NCI-H187 treated with DMSO at 0.1 percent for 48 hours (cell line): ENCODE results near the gene QPCTL.

Experiments used
- DNase-seq: peaks from one replicate; lab custom pipeline; 2025; lab: John Stamatoyannopoulos, UW

The QPCTL gene

GRCh38 chr19:45692187-45693105 is at the start of gene QPCTL:
Gene QPCTL, plus strand, starts transcription at chr19:45692666. Its CDS starts 38 bp downstream, at chr19:45692704.
- peak; percentile 100 for DNase-seq

- DNase-seq: peak; percentile 51
Measured at GRCh38 chr19:45643024-45643926, 49.2 kb upstream of the QPCTL start.

DNA sequence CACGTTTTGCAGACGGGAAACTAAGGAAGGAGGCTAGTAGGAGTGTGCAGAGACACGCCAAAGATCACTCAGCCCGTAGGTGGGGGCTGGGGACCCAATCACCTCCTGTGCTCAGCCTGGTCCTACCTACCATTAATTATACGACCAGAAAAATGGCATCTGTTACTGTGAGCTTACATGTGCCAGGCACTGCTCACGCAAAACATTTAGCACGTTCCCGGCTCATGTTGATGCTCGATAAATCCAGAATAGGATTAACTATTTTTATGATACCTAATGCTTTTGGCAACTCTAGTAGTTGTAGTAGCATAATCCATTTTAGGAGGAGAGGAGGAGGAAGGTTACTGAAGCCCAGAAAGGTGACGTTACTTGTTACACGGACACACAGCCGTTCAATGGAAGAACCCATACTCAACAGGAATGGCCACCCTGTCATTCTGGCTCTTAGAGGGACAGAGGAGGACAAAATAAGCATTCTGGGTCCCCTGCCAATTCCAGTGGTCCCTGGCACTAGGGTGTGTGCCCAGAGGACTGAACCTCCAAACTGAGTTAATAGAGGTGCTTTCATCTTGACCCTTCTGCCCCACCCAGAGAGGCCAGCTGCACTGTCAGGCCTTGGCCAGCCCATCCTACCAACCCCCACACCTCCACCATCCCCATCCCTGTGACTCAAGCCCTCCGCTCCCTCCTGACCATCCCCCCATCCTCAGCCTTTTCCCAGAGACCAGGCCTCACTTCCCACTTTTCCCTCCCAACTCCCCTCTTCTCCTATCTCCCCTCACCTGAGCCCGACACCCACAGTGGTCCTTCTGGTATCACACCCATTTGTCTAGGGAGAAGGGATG is 48.3 kb upstream of the QPCTL start:
- no peak for DNase-seq

DNA sequence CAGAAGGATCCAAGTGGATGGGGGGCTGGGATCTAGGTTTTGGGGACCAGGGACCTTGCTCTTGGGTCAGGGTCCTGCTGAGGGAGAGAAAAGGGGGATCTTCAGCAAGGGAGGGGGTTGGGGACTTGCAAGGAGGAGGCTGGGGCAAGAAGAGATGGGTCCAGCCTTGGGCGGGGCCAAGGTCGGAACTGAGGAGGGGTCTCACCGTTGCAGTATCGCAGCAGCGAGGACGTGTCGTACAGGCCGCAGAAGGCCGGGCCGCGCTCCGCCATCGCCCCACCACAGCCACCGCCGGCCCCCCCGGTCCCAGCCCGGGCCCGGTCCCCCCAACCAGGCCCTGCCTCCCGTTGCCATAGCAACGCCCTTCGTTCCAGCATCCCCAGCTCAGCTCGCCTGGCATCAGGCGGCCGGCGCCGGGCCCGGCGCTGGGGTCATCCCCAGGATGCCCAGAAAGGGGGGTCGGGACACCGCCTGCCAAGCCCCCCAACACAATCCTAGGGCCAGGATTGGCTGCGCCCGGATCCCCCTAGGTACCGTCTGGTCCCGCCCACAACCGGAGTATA is 47.3 kb upstream of the QPCTL start:
- no peak for DNase-seq

DNA sequence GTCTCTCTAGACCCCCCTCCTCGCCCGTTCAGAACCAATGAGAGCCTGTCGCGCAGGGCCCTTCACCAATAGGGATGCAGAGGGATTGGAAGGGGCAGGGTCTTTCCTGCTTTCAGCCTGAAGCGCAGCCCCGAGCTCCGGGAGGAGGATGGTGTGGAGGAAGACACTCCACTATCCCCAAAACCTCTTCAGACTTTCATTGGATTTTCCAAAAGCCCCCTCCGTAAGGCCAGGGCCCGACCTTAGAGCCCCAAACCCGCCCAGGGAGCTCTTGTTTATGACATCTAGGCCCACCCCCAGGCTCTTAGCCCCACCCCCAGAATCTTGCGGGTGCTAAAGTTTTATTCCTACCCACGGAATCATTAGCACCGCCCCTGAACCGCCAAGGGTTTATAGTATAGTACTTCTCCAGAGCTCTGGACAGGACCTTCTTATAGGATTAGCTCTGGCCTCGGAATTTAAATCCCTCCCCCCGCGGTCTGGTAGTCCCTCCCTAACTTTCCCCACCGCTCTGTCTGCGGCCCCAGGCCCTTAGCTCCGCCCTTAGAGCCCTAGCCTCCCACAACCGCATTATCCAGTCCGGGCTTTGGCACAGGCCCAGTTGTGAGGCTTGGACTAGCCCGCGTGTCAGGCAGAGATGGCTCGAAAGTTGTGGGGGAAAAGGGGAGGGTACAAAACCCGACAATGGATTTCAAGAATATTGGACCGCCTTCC is 46.7 kb upstream of the QPCTL start:
- peak; percentile 31 for DNase-seq

DNA sequence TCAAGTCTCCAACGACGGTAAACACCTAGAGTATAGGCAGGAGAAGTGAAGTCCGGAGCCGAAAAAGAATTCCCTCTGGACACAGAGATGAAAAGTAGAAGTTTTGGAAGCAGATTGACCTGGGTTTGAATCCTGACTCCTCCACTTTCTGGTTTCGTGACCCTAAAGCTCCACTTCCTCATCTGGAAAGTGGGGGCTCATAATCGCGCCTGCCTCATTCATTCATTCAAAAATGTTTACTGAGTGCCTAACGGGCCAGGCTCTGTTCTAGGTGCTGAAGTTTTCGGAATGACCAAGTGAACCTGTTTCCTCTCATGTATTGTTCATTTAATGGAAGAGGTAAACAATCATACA is 46.1 kb upstream of the QPCTL start:
- no peak for DNase-seq

- DNase-seq: no peak
Measured at GRCh38 chr19:45650722-45651121, 41.7 kb upstream of the QPCTL start.

- DNase-seq: no peak
Measured at GRCh38 chr19:45653634-45654033, 38.8 kb upstream of the QPCTL start.

DNA sequence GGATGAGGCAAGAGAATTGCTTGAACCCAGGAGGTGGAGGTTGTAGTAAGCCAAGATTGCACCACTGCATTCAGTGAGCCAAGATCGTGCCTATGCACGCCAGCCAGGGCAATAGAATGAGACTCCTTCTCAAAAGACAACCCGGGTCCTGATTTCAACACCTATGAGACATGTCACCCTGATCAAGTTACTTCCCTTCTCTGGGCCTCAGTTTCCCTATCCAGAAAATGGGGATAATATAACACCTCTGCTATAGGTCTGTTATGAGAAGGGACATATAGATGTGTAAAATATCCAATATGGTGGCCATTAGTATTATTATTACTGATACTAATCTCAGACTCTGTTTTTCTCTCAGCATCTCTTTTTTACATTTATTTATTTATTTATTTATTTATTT is 37.4 kb upstream of the QPCTL start:
- DNase-seq: no peak

DNA sequence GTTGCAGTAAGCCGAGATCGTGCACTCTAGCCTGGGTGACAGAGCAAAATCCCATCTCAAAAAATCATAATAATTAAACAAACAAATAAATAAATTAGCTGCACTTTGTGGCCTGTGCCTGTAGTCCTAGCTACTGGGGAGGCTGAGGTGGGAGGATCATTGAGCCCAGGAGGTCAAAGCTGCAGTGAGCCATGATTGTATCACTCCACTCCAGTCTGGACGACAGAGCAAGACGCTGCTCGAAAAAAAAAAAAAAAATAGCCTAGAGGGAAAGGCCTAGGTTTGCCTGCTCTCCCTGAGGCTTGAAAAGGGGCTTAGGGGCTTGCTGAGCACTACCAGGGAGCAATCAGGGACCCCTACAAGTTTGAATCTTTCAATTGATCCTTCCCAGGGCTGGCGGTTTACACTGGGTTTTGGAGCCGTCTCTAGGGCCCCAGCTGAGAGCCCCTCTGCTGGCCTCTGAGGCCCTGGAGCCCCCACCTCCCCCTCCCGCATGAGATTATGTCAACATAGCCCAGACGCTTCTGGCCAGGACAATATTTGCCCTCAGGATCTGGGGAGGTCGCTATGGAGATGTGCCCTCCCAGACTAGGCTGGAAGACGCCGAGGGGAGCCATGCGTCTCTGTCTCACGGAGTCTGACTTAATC is 34.8 kb upstream of the QPCTL start:
- DNase-seq: no peak

DNA sequence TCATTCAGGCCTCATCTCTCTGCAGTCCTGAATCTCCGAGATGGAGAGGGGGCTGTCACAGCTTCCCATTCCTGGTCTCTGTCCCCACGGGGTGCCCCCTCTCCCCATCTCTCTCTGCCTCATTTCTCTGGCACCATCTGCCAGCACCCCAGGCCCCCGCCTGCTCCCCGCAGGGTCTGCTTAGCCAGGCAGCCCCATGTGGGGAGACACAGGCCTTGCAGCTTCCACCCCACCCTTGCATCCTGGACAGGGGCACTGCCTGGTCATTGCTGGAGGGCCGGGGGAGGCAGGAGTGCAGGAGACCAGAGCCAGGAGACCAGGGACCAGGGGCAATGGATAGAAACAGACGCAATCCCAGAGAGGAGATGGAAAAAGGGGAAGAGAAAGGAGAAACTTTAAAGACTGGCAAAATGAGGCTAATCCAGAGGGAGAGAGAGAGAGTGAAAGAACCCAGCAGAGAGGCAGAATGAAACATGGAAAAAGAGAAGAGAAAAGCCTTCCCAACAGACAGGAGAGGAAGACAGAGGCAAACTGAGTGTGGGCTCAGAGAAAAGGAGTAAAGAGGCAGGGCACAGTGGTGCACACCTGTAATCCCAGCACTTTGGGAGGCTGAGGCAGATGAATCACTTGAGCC is 33.3 kb upstream of the QPCTL start:
- DNase-seq: no peak

GRCh38 chr19:45660636-45661035 is 31.8 kb upstream of the QPCTL start:
- DNase-seq: no peak

DNA sequence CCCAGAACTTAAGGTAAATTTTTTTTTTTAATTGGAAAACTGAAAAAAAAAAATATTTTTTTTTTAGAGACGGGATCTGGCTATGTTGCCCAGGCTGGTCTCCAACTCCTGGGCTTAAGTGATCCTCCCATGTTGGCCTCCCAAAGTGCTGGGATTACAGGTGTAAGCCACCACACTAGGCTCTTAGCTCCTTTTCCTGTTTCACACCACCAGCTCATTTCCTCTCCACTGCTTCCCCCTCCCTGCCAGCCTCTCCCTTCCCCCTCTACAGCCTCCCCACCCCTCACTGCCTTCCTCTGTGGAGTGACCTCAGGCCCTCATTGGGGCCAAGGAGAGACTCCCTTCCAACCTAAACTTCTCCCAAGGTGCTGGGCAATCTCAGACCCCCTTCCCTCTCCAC is 28.7 kb upstream of the QPCTL start:
- no peak for DNase-seq

DNA sequence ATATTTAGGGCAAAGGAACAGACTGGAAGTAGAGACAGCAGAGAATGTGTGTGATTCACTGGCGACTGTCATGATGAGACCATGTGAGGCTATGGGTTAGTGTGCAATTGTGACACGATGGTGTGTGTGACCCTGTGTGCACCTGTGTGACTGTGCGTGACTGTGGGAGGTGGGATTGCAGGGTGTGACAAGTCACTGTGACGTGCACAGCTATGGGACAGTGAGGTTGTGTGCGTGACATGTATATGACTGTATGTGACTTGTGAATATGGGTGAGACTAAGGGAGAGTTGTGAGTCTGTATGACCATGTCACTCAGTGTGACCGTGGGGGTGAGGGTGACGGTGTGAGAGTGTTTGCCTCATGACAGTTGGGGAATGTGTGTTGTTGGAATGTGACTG is 27.9 kb upstream of the QPCTL start:
- no peak for DNase-seq

DNA sequence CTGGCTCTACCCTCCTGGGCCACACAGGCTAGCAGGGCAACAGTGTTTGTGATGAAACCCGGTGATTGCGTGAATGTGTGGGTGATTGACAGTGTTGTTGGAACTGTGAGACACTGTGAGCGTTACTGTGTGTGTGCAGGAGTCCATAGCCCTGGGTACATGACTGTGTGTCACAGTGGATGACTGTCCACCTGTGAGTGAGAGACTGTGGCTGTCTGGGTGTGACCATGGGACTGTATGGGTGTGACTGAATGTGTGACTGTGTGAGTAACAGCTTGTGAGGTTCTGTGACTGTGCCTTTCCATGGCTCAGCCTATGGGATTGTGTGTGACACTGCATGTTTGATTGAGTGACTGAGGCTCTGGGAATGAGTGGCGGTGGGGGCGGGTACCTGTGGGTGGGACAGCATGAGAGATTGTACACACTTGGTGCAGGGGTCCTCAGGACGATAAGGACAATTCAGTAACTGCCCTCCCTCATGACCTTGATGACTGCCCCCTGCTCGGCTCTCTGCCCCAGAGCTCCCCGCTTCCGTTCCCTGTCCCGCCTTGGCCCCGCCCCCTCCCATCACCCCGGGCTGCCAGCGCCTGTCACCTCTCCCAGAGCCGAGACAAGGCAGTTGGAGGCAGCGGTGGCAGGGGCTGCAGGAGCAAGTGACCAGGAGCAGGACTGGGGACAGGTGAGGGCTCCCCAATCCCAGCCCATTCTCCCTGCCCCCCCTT is 24.7 kb upstream of the QPCTL start, which contains the start of gene GIPR:
Gene GIPR (plus strand): TSS at position 602 of the 722 bp plus-strand sequence. CDS start 1,300 bp downstream, outside the sequence.
- no peak for DNase-seq

DNA sequence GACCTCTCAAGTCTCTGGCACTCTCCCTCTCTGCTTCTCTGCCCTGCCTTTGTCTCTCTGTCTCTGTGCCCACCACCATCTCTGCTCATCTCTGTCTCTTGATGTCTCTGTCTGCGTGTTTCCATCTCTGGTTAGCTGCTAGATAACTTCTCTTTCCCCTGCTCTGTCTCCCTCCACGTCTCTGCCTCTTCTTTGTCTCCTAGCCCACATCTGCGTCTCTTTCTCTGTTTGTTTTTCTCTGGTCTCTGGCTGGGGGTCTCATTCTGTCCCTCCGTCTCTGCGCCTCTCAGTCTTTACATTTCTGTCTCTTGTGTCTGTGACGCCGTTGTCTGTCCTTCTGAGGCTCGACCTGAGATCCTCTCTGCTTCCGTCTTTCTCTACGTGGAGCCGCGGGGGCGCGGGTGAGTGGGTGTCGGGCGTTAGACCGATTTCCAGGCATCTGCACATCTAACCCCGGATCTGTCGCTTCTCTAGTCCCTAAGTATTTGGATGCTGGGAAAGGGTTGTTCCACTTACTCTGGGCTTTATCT is 24.1 kb upstream of the QPCTL start:
- no peak for DNase-seq

DNA sequence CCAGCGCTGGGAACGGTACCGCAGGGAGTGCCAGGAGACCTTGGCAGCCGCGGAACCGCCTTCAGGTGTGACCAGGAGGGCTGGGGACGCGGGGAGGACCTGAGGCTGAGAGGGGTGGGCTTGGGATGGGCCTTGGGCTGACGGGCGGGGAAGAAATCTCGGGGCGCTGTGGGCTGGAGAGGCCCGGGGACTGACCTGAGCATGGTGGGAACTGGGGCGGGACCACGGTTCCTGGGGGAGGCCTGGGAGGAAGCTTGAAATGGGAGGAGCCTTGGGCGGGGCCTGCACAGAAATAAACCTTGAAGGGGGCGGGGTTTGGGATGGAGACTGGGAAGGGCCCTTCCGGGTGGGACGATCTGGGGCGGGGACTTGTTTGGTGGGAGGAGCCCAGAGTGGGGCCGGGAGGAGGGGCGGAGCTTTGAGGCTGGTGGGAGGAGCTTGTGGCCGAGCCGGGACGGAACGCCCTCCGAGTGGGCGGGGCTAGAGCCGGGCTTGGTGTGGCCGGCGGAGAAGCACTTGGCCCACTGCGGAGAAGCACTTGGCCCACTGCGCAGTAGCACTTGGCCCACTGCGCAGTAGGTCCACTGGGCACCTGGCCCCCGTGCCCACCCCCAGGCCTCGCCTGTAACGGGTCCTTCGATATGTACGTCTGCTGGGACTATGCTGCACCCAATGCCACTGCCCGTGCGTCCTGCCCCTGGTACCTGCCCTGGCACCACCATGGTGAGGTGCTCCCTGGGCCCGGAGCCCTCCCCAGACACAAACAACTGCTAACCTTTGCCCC is 21.6 kb upstream of the QPCTL start:
- peak; percentile 78 for DNase-seq

DNA sequence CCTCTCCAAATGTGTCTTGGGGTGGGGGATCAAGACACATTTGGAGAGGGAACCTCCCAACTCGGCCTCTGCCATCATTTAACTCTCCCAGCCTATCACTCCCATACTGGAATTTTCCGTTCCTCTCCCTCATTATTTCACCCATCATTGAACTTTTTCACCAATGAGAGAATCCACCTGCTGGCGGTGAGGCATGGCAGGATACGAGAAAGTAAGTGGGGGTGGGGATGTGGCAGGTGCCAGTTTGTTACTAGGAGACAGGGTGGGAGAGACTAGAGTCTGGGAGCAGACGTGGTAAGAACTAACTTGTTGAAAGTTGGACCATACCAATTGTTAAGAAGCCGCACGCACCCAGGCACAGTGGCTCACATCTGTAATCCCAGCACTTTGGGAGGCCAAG is 17.5 kb upstream of the QPCTL start:
- no peak for DNase-seq
